Measurements from ENCODE around the gene MAP1LC3B.
"Not testable (repeated sequence)": the region's sequence is repeated elsewhere in the genome, so short reads cannot be mapped to it uniquely, and the experiment has no call there.

The MAP1LC3B gene

GRCh38 chr16:87382023-87382785 is 9.9 kb upstream of the MAP1LC3B start:
- Histone ChIP-seq H3K4me3 (ENCODE audit: low read depth, low read length) (peak overlapping the region; percentile 72), H3K36me3 (replicated peaks) (no peaks in the 10 kb centered on the region), H3K27me3 (replicated peaks) (no peaks in the 10 kb centered on the region), H3K27ac (peak overlapping the region; percentile 38)
- no peak for TF ChIP-seq CTCF (IDR thresholded peaks at IDR 0.05; ENCODE audit: low read depth, low read length, missing control alignments)
- in situ Hi-C loops (cut with HindIII; ENCODE audit: low pct_ligation_motif_present, low sequenced_read_pairs): no loop called here
- no peak for DNase-seq

- H3K27ac ChIP-seq: peak within 1 kb of the TSS; percentile 65
- no peaks in the 10 kb centered on the region for H3K27me3 ChIP-seq (replicated peaks)
- TF ChIP-seq CTCF (IDR thresholded peaks at IDR 0.05; ENCODE audit: low read depth, low read length, missing control alignments): no peak
- peak; percentile 87 for DNase-seq
- H3K4me3 ChIP-seq (ENCODE audit: low read depth, low read length): peak within 1 kb of the TSS; percentile 72
- no peaks in the 10 kb centered on the region for H3K36me3 ChIP-seq (replicated peaks)
- in situ Hi-C loops (cut with HindIII; ENCODE audit: low pct_ligation_motif_present, low sequenced_read_pairs): no loop called here
These were observed 8.5 kb upstream of the MAP1LC3B start, which contains the start of gene FBXO31 for GRCh38 chr16:87383505-87384161. FBXO31 (minus strand) TSS chr16:87383776; CDS start chr16:87383744, 32 bp downstream.

GRCh38 chr16:87384162-87384874 is 7.8 kb upstream of the MAP1LC3B start:
- in situ Hi-C loops (cut with HindIII; ENCODE audit: low pct_ligation_motif_present, low sequenced_read_pairs): no loop called here
- TF ChIP-seq CTCF (IDR thresholded peaks at IDR 0.05; ENCODE audit: low read depth, low read length, missing control alignments): no peak
- Histone ChIP-seq H3K4me3 (ENCODE audit: low read depth, low read length) (peak overlapping the region; percentile 72), H3K27ac (peak overlapping the region; percentile 40), H3K27me3 (replicated peaks) (no peaks in the 10 kb centered on the region), H3K36me3 (replicated peaks) (no peaks in the 10 kb centered on the region)
- DNase-seq: no peak

- H3K27ac ChIP-seq; DNase-seq; in situ Hi-C loops (cut with HindIII; ENCODE audit: low pct_ligation_motif_present, low sequenced_read_pairs); H3K27me3 ChIP-seq (replicated peaks); H3K36me3 ChIP-seq (replicated peaks): not testable (repeated sequence)
- H3K4me3 ChIP-seq (ENCODE audit: low read depth, low read length): peak overlapping the region; percentile 72
These were observed 7.3 kb upstream of the MAP1LC3B start for GRCh38 chr16:87384875-87385167.

- Histone ChIP-seq H3K27me3 (replicated peaks) (no peaks in the 10 kb centered on the region), H3K4me3 (ENCODE audit: low read depth, low read length) (peak overlapping the region; percentile 13), H3K36me3 (replicated peaks) (no peaks in the 10 kb centered on the region), H3K27ac (peak overlapping the region; percentile 88)
- in situ Hi-C loops (cut with HindIII; ENCODE audit: low pct_ligation_motif_present, low sequenced_read_pairs): no loop called here
- no peak for TF ChIP-seq CTCF (IDR thresholded peaks at IDR 0.05; ENCODE audit: low read depth, low read length, missing control alignments)
- DNase-seq: peak; percentile 98
These were observed 4.0 kb upstream of the MAP1LC3B start for GRCh38 chr16:87387942-87388817.

Measured in brain microvascular endothelial cell (primary cell).